Embryonic facial prominence (tissue), 1 donor: Measurements from ENCODE around the gene OR5AS1.
"Not testable (repeated sequence)": the region's sequence is repeated elsewhere in the genome, so short reads cannot be mapped to it uniquely, and the experiment has no call there.

Experiments used
- DNase-seq: peaks from one replicate; pipeline ENCODE4 v3.0.0-alpha.2; 2016; ENCODE audit errors: extremely low spot score

Gene OR5AS1

GRCh38 chr11:56027354-56027753 is at the start of gene OR5AS1:
TSS of gene OR5AS1 (plus strand) at chr11:56027654. CDS start at chr11:56030419, 2,765 bp downstream.
- no peak for DNase-seq

- DNase-seq: no peak
Observed at GRCh38 chr11:55994525-55994924, 32.9 kb upstream of the OR5AS1 start, which contains the start of gene OR5F1. TSS of gene OR5F1 (minus strand) at chr11:55994625. CDS start at chr11:55994625, 0 bp downstream.

GRCh38 chr11:56010716-56011115 is 16.7 kb upstream of the OR5AS1 start:
- DNase-seq: no peak

- DNase-seq: no peak
Observed at GRCh38 chr11:56013805-56014204, 13.6 kb upstream of the OR5AS1 start.

GRCh38 chr11:56045538-56045937 is 18.1 kb downstream of the OR5AS1 start:
- DNase-seq: no peak

- no peak for DNase-seq
Observed at GRCh38 chr11:56048480-56048879, 21.0 kb downstream of the OR5AS1 start.

GRCh38 chr11:56049487-56049886 is 22.0 kb downstream of the OR5AS1 start:
- no peak for DNase-seq

GRCh38 chr11:56056366-56056765 is 28.9 kb downstream of the OR5AS1 start:
- not testable (repeated sequence) for DNase-seq

- not testable (repeated sequence) for DNase-seq
Observed at GRCh38 chr11:56057661-56058237, 30.3 kb downstream of the OR5AS1 start.

GRCh38 chr11:56058260-56058780 is 30.9 kb downstream of the OR5AS1 start:
- DNase-seq: not testable (repeated sequence)

- no peak for DNase-seq
Observed at GRCh38 chr11:56066980-56067379, 39.5 kb downstream of the OR5AS1 start.
